Ishikawa (cell line): ENCODE results near the gene NGB.

Experiments
- CEBPB ChIP-seq: IDR thresholded peaks from 2 replicates; pipeline ENCODE4 v1.6.1; 2012
- CREB1 ChIP-seq: IDR thresholded peaks from 2 replicates; pipeline ENCODE4 v1.6.1; 2012; ENCODE audit warnings: low read depth
- EP300 ChIP-seq: IDR thresholded peaks from 2 replicates; pipeline ENCODE4 v1.6.1; 2012; ENCODE audit warnings: borderline replicate concordance
- FOXM1 ChIP-seq: IDR thresholded peaks from 2 replicates; pipeline ENCODE4 v1.6.1; 2012; ENCODE audit warnings: low read depth, borderline replicate concordance
- MAX ChIP-seq: IDR thresholded peaks from 2 replicates; pipeline ENCODE4 v1.6.1; 2012
- RAD21 ChIP-seq: IDR thresholded peaks from 2 replicates; pipeline ENCODE4 v1.6.1; 2012; ENCODE audit warnings: low read depth
- REST ChIP-seq: IDR thresholded peaks from 2 replicates; pipeline ENCODE4 v1.6.1; 2012; ENCODE audit warnings: low read depth, mild to moderate bottlenecking
- TAF1 ChIP-seq: IDR thresholded peaks from 2 replicates; pipeline ENCODE4 v1.6.1; 2012; ENCODE audit warnings: low read depth, mild to moderate bottlenecking
- TCF12 ChIP-seq: IDR thresholded peaks from 2 replicates; pipeline ENCODE4 v1.6.1; 2012; ENCODE audit warnings: low read depth
- YY1 ChIP-seq: IDR thresholded peaks from 2 replicates; pipeline ENCODE4 v1.6.1; 2012; ENCODE audit warnings: low read depth
- ZBTB7A ChIP-seq: IDR thresholded peaks from 2 replicates; pipeline ENCODE4 v1.6.1; 2012; ENCODE audit warnings: low read depth

DNA sequence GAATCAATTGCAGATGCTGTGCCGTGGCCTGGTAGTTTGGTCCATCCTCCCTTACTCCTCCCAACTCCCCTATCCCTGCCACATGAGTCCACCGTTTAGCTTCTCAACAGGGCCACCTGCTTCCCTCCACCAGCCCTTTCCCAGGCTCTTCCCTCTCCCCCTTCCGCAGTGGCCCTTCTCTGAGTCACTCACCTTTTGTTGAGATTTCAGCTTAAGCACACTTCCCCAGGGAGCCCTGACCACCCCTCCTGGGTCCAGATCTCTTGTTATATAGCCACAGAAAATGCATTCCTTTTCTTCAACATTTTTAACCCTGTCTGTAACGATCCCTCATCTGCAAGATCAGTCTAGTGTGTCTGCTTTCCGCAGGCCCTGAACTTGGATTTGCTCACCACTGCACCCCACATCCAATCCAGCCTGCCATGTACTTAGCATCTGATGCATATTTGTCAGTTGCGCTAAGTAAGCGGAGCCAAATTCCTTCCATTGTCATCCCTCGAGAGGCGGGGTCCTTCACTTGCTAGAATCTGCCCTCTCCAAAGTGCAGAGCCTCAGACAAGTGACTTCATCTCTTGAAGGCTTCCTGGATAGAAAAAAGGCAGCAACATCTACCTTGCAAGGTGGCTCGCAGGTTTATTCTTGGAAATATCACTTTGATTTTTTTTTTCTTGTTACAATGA is 48.3 kb downstream of the NGB start:
- TF ChIP-seq REST (no peak), TAF1 (no peak), RAD21 (no peak), CEBPB (no peak), MAX (no peak), FOXM1 (no peak), ZBTB7A (no peak), CREB1 (no peak), YY1 (no peak), TCF12 (no peak), EP300 (no peak)
